Endothelial cell of umbilical vein (primary cell): Measurements from ENCODE around the gene THSD4. TPM values are rescaled to one million over a fixed set of nuclear protein-coding genes. Genes with fewer than 3 reads are reported as not detected.

Experiments used
- BruUV-seq: library from RNA; stranded (reverse); fragments of 400-500 nt; replicated peaks from 2 replicates; lab custom pipeline; 2021; lab: Mats Ljungman, UMichigan
- CTCF ChIA-PET: fragments of 300-600, 350-600 bp; sonication (Branson Sonifier 250); formaldehyde crosslinking; loops from one replicate; lab custom pipeline; 2021; ENCODE audit warnings: antibody characterized with exemption, inconsistent platforms; lab: Charles Lee
- POLR2A ChIA-PET: fragments of 300-600, 350-600 bp; sonication (Branson Sonifier 250); formaldehyde crosslinking; loops from one replicate; lab custom pipeline; 2021; ENCODE audit warnings: antibody characterized with exemption, inconsistent platforms; lab: Charles Lee
- DNase-seq: peaks from one replicate; pipeline ENCODE4 v3.0.0-alpha.2; 2011; ENCODE audit warnings: low read depth, low spot score
- FAIRE-seq: peaks from 2 replicates; lab custom pipeline; 2011; peaks lifted over from hg19 to GRCh38; lab: Jason Lieb, UNC
- H2AFZ ChIP-seq: 2 replicates; pipeline ENCODE4 v1.6.0; 2012; ENCODE audit warnings: low read depth, low read length, control low read depth, inconsistent platforms
- H3K27ac ChIP-seq: 2 replicates; pipeline ENCODE4 v1.5.1; 2011; ENCODE audit warnings: low read depth, mild to moderate bottlenecking, control low read depth, low read length, moderate library complexity; ENCODE audit not compliant: insufficient read depth
- H3K27me3 ChIP-seq, 2 experiments: 2 replicates each; pipeline versions ENCODE4 v1.6.0 to v1.6.1; 2011; ENCODE audit warnings: low read length in 2 of 2, mixed read lengths in 1 of 2; ENCODE audit not compliant: control insufficient read depth in 2 of 2, insufficient read depth in 2 of 2
- H3K36me3 ChIP-seq, 2 experiments: 2 replicates in 1 of 2; 3 replicates in 1 of 2; pipeline ENCODE4 v1.5.1; 2011; ENCODE audit warnings: low read length in 2 of 2, mild to moderate bottlenecking in 1 of 2, moderate library complexity in 1 of 2; ENCODE audit not compliant: control insufficient read depth in 2 of 2, insufficient read depth in 2 of 2; ENCODE audit errors: extremely low read depth in 1 of 2
- H3K4me1 ChIP-seq: 3 replicates; pipeline ENCODE4 v1.5.1; 2011; ENCODE audit warnings: mild to moderate bottlenecking, low read length; ENCODE audit not compliant: control insufficient read depth, insufficient read depth; ENCODE audit errors: extremely low read depth
- H3K4me2 ChIP-seq: 2 replicates; pipeline ENCODE4 v1.6.1; 2011; ENCODE audit warnings: low read length, control low read depth, mixed read lengths; ENCODE audit not compliant: insufficient read depth
- H3K4me3 ChIP-seq, 3 experiments: fragments of 200-600 bp in 1 of 3; sonication (generic), shearing (Covaris generic) in 1 of 3; replicated peaks in 1 of 3; 2 replicates each; pipeline ENCODE4 v1.5.1; 2011 to 2016; ENCODE audit warnings: control low read depth in 3 of 3, low read length in 3 of 3, mild to moderate bottlenecking in 2 of 3, inconsistent platforms in 1 of 3, low read depth in 1 of 3, moderate library complexity in 1 of 3; ENCODE audit not compliant: insufficient read depth in 1 of 3
- H3K79me2 ChIP-seq: 2 replicates; pipeline ENCODE4 v1.6.0; 2012; ENCODE audit warnings: low read length, inconsistent platforms; ENCODE audit not compliant: control insufficient read depth, insufficient read depth
- H3K9ac ChIP-seq: replicated peaks from 2 replicates; pipeline ENCODE3; 2011; ENCODE audit warnings: low read length, control low read depth; ENCODE audit not compliant: insufficient read depth; ENCODE audit errors: extremely low read depth
- H3K9me1 ChIP-seq: replicated peaks from 3 replicates; pipeline ENCODE4 v1.6.0; 2011; ENCODE audit warnings: mild to moderate bottlenecking, low read length; ENCODE audit not compliant: control insufficient read depth, insufficient read depth; ENCODE audit errors: extremely low read depth
- H3K9me3 ChIP-seq: replicated peaks from 2 replicates; pipeline ENCODE4 v1.5.1; 2012; ENCODE audit warnings: low read length, inconsistent platforms; ENCODE audit not compliant: control insufficient read depth, insufficient read depth
- H4K20me1 ChIP-seq: replicated peaks from 2 replicates; pipeline ENCODE3; 2011; ENCODE audit warnings: mild to moderate bottlenecking, low read length; ENCODE audit not compliant: control insufficient read depth, insufficient read depth; ENCODE audit errors: extremely low read depth
- CTCF ChIP-seq, 2 donors: IDR thresholded peaks; 1 replicate in 1 of 2; 2 replicates in 1 of 2; pipeline ENCODE4 v1.5.1; 2011; ENCODE audit warnings: low read length in 2 of 2, mild to moderate bottlenecking in 2 of 2, moderate library complexity in 2 of 2, control low read depth in 1 of 2, inconsistent platforms in 1 of 2, low read depth in 1 of 2; ENCODE audit not compliant: insufficient read depth in 1 of 2; ENCODE audit errors: extremely low read depth in 1 of 2
- EZH2 ChIP-seq: IDR thresholded peaks from 2 replicates; pipeline ENCODE4 v1.6.1; 2012; ENCODE audit warnings: borderline replicate concordance, low read depth, mild to moderate bottlenecking, moderate library complexity, low read length, inconsistent platforms; ENCODE audit not compliant: severe bottlenecking
- GATA2 ChIP-seq: IDR thresholded peaks from 2 replicates; pipeline ENCODE4 v1.7.0; 2011; ENCODE audit warnings: low read depth, mild to moderate bottlenecking, moderate library complexity, mixed read lengths, low read length; ENCODE audit not compliant: insufficient read length, insufficient read depth
- JUN ChIP-seq: IDR thresholded peaks from 2 replicates; pipeline ENCODE4 v1.6.1; 2011; ENCODE audit warnings: borderline replicate concordance, low read depth; ENCODE audit not compliant: insufficient read length, insufficient read depth
- MAX ChIP-seq: IDR thresholded peaks from 2 replicates; pipeline ENCODE4 v1.6.1; 2011; ENCODE audit not compliant: insufficient read depth, insufficient read length
- MYC ChIP-seq: IDR thresholded peaks from one replicate; pipeline ENCODE4 v1.6.1; 2011; ENCODE audit warnings: mild to moderate bottlenecking, low read depth, low read length
- POLR2A ChIP-seq: IDR thresholded peaks from 2 replicates; pipeline ENCODE4 v1.6.1; 2012; ENCODE audit warnings: low read depth, mild to moderate bottlenecking, control low read depth, low read length
- POLR2AphosphoS5 ChIP-seq: IDR thresholded peaks from 2 replicates; pipeline ENCODE4 v1.6.1; 2012; ENCODE audit warnings: low read depth, mild to moderate bottlenecking, control low read depth, low read length, moderate library complexity; ENCODE audit not compliant: insufficient read depth
- dilution Hi-C: fragments of 300-500 bp; cut with MboI; formaldehyde crosslinking; loops from one replicate; pipeline ENCODE4 v1.15.0; 2019; ENCODE audit warnings: low sequenced_read_pairs; ENCODE audit not compliant: extremely low pct_ligation_motif_present
- intact Hi-C: fragments of 100-400 bp; cut with micrococcal nuclease; formaldehyde crosslinking; loops from one replicate; pipeline ENCODE4 v1.10.0; 2022
- polyA plus RNA-seq, 4 experiments: library from polyadenylated mRNA; depleted of rRNA in 3 of 4; stranded (reverse) in 3 of 4; unstranded in 1 of 4; fragments of >200 nt; gene quantifications; 2 replicates each; pipeline versions ENCODE4 v1.2.1 to v1.2.3, GENCODE V29; 2011 to 2012; ENCODE audit warnings: missing spikeins in 1 of 4
- total RNA-seq: library from RNA; stranded (reverse); gene quantifications from 2 replicates; pipeline ENCODE4 v1.2.3, GENCODE V29; 2021

Gene THSD4
- total and polyA plus RNA-seq, 2 donors (not counting 3 experiments of a cell fraction or from before 2014, with no cell fraction given) = 9.9 to 25.4 TPM

- H3K36me3 ChIP-seq = no peaks in the 10 kb centered on the region
- ChIA-PET POLR2A (no interaction called here), CTCF (interaction anchor here (1.7 kb wide), 1 partner anchor 201 kb away, joined by 4 read pairs; no protein-coding TSS in a partner anchor)
- no peaks in the 10 kb centered on the region for H3K9me3 ChIP-seq
- DNase-seq = no peak
- H3K4me2 ChIP-seq = no peak overlapping the region
- FAIRE-seq = no peak
- no TSS peak for BruUV-seq
- dilution Hi-C loops = no loop called here
- H3K4me3 ChIP-seq = no peak overlapping the region
- H3K9ac ChIP-seq = no peak overlapping the region
- TF ChIP-seq GATA2 (no peak), JUN (no peak), POLR2AphosphoS5 (no peak), MYC (no peak), CTCF (IDR thresholded peaks at IDR 0.05; ENCODE audit: extremely low read depth in 1 of 2, insufficient read depth in 1 of 2, low read depth in 1 of 2, low read length in 2 of 2) (no peak), EZH2 (no peak), POLR2A (no peak), MAX (no peak)
- no peaks in the 10 kb centered on the region for H4K20me1 ChIP-seq
- no peaks in the 10 kb centered on the region for H3K9me1 ChIP-seq
- no peak overlapping the region for H3K27ac ChIP-seq
- H3K27me3 ChIP-seq = no peaks in the 10 kb centered on the region
- no peaks in the 10 kb centered on the region for H3K4me1 ChIP-seq
- no peaks in the 10 kb centered on the region for H3K79me2 ChIP-seq
- H2AFZ ChIP-seq = no peak overlapping the region
- intact Hi-C loops = no loop called here
Observed at GRCh38 chr15:71543413-71543812, 428.1 kb downstream of the THSD4 start.
